ENCODE data around the gene LSAMP.

DNA sequence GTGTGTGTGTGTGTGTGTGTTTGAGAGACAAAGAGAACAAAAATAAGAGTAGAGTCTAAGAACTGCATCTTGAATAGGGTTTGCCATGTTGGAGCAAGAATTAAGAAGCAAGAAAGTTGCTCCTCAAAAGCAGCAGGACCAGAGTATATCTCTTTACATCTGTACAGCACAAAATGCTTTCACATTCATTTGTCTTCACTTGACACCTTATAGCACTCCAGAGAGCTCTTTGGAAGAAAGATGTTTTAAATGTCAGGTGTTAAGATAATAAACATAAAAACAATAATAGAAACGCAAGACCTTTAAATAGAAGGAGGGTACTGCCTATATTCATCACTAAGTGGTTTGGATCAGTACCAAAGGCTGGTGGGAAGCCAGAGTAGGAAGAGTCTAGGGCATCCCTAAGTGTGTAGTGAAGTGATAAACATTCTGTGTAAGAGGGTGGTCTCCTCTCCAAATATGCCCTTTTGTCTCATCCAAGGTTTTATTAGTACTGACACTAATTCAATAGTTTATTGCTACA, 19.1 kb upstream of the LSAMP start:
- TF ChIP-seq GABPA (IDR thresholded peaks at IDR 0.05; ENCODE audit: low read depth) (no peak), CTCF (IDR thresholded peaks at IDR 0.05) (no peak), POLR2AphosphoS5 (IDR thresholded peaks at IDR 0.05; ENCODE audit: low read depth, low read length) (no peak), FOXM1 (IDR thresholded peaks at IDR 0.05; ENCODE audit: low read depth) (no peak), JUND (IDR thresholded peaks at IDR 0.05) (no peak), USF1 (IDR thresholded peaks at IDR 0.05; ENCODE audit: borderline replicate concordance, low read depth) (no peak)

All from SK-N-SH (cell line).